GM12872 (cell line): ENCODE data around the gene CAD.

ENCODE experiments used
- TF ChIP-seq, protein P1 (sequence below): IDR thresholded peaks from 3 replicates; pipeline ENCODE4 v1.5.1; 2011; ENCODE audit warnings: low read depth, mild to moderate bottlenecking, low read length, moderate library complexity; ENCODE audit not compliant: insufficient read depth

The CAD gene

GRCh38 chr2:27194538-27195354 lies 22.4 kb upstream of the CAD start:
- TF ChIP-seq, protein P1, sequence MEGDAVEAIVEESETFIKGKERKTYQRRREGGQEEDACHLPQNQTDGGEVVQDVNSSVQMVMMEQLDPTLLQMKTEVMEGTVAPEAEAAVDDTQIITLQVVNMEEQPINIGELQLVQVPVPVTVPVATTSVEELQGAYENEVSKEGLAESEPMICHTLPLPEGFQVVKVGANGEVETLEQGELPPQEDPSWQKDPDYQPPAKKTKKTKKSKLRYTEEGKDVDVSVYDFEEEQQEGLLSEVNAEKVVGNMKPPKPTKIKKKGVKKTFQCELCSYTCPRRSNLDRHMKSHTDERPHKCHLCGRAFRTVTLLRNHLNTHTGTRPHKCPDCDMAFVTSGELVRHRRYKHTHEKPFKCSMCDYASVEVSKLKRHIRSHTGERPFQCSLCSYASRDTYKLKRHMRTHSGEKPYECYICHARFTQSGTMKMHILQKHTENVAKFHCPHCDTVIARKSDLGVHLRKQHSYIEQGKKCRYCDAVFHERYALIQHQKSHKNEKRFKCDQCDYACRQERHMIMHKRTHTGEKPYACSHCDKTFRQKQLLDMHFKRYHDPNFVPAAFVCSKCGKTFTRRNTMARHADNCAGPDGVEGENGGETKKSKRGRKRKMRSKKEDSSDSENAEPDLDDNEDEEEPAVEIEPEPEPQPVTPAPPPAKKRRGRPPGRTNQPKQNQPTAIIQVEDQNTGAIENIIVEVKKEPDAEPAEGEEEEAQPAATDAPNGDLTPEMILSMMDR = no peak

GRCh38 chr2:27198627-27199026 lies 18.5 kb upstream of the CAD start:
- TF ChIP-seq, protein P1 = no peak

DNA sequence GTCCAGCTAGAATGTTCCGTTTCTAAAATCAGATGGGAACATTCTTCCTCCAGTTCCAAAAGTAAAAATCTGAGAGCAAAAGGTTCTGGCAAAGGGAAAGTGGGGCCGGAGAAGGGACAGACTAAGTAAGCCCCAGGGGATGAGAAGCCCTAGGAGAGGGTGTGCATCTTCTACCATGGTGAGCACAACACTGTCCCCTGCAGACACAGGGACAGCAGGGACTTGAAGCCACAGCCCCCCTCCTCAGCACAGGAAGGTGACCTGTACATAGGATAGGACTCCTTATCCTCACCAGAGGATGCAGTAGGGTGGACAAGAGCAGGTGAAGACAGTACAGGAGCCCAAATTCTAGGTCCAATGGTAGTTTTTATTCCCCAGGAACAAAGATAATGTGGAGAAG lies 17.9 kb upstream of the CAD start:
- TF ChIP-seq, protein P1 = no peak

DNA sequence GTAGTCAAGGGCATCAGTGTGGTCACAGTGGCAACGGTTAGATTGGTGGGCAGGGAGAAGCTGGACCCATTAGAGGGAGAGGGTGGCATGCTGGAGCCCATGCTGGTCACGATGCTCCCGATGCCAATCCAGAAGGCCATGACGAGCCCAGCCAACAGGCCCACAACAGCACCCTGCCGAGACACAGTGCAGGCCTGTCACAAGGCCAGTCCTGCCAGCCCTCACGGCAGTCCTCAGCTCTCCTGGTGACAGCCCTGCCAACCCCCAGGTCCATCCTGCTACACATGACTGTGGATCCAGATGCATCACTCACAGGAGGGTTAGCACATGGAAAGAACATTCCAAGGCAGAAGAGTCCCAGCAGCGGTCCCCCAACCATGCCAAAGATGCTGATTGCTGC lies 15.5 kb upstream of the CAD start:
- TF ChIP-seq, protein P1 = no peak

- TF ChIP-seq, protein P1 = no peak
These were observed 14.3 kb upstream of the CAD start for GRCh38 chr2:27202854-27203253.

DNA sequence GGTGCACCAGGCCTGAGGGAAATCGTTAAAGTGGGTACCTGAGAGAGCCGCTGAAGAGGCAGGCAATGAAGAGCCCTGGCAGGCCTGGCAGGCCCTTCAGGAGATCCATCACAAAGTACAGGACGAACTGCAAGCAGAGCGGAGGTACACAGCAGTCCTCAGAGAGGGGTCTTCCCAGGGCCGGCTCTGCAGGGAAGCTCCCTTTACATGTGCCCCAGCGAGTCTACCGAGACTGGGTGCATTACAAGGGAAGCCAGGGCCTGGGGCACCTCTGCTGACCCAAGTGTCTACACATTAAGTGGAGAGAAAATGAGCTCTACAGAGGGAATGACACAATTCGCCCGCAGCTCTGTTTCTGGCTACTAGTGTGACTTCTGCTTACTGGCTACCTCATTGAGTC lies 13.4 kb upstream of the CAD start:
- TF ChIP-seq, protein P1 = no peak

DNA sequence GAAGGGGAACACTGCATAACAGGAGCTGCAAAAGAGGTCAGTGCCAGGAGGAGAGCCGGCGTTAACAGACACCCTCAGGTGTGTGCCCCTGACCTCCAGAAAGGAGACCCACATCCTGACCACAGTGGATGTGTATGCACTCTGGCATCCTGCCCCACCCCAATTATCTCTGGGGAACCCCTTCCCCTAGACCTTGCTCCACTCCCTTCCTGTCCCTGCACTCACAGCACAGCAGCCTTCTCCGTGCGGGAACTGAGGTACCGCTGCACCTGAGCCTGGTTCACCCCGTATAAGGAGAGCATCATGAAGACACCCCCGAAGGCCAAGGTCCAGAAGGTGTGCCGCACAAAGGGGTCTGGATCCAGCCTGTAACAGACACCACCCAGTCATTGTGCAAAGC lies 12.6 kb upstream of the CAD start:
- TF ChIP-seq, protein P1 = no peak

DNA sequence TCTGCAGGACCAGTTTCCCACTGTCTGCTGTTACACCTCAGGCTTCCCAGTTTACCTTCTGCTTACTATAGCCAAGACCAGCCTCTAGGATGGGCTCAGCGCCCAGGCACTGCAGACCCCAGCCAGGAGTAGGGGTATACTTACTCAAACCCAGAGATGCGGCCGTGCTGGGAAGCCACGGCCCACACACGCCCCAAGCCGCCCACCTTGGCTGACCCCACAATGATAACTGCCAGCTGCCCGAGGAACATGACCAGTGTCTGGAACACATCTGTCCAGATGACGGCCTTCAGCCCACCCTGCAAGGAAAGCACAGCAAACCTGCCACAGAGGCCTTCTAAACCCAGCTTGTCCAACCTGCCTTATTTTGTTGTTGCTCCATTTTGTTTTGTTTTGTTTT lies 12.0 kb upstream of the CAD start:
- TF ChIP-seq, protein P1 = no peak
